Mucosa of descending colon (tissue), 3 donors: ENCODE measurements around the gene NIPAL1. TPM values are rescaled to one million over a fixed set of nuclear protein-coding genes. Genes with fewer than 3 reads are reported as not detected.

Experiments
- ATAC-seq: fragments of 200-7000 bp; cut with Tn5 transposase; one replicate; pipeline ENCODE4 v1.9.1; 2020; ENCODE audit warnings: mild to moderate bottlenecking, moderate library complexity
- DNase-seq, 3 donors: peaks; one replicate each; pipeline ENCODE4 v3.0.0-alpha.2; 2020
- H3K36me3 ChIP-seq: fragments of 200-600 bp; one replicate; pipeline ENCODE4 v1.8.0; 2021; ENCODE audit warnings: low read depth, mild to moderate bottlenecking
- H3K4me1 ChIP-seq: fragments of 200-600 bp; one replicate; pipeline ENCODE4 v1.8.0; 2021; ENCODE audit warnings: low read depth, mild to moderate bottlenecking
- H3K4me3 ChIP-seq: fragments of 200-600 bp; one replicate; pipeline ENCODE4 v1.8.0; 2021; ENCODE audit warnings: mild to moderate bottlenecking
- H3K9me3 ChIP-seq: fragments of 200-600 bp; one replicate; pipeline ENCODE4 v1.8.0; 2021; ENCODE audit warnings: mild to moderate bottlenecking
- intact Hi-C, 2 donors: fragments of 100-400 bp; cut with DNase I in 1 of 2; cut with micrococcal nuclease in 1 of 2; formaldehyde crosslinking; loops; one replicate each; pipeline versions ENCODE4 v1.11.0 to v1.11.1; 2022; cut with DNase I, micrococcal nuclease
- total RNA-seq, 3 donors: library from RNA; stranded (reverse); fragmentation: NEBNext Ultra II Directional in 2 of 3; extraction: Animal tissue kit (Norgen Biotek cat#: 25700) in 2 of 3; gene quantifications; one replicate each; pipeline versions ENCODE4 v1.2.1 to v1.2.4, GENCODE V29; 2021 to 2023
- TF ChIP-seq, protein P1 (sequence below): fragments of 200-600 bp; IDR thresholded peaks from one replicate; pipeline ENCODE4 v1.8.0; 2022; ENCODE audit warnings: antibody characterized with exemption, mild to moderate bottlenecking
- donor health status: DM: no; HTN: no; CAD: no; lungs with moderate emphysema.
- donor health status: DM: no; HTN: no; CAD: no.
- donor health status: DM: no; HTN: yes; CAD: no.

The NIPAL1 gene
- total RNA-seq, 3 donors from 2014 or later = 24.1 to 67.7 (median 51.0) TPM

DNA sequence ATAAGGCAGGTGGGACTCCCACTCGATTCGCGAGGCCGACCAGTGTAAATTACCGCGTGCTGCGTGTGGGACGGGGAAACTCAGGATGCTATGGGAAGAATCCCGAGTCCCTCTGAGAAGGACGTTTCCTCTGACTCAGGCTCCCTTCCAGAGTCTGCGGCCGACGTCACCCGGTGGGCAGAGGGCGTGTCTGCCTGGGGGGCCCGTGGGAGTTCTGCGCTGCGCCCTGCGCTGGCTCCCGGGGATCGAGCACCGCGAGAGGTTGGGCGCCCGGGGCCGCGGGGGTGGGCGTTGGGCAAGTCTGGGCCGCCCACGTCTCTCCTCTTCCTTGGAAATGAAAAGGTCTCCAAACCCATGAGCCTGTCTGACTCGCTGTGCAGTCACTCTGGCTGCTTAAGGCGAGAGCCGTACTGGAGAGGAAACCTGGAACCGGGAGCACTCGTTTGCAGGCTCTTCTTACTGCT lies 568 bp downstream of the NIPAL1 start:
- no peaks in the 10 kb centered on the region for H3K36me3 ChIP-seq
- DNase-seq (peak; percentile 68 to 78 (median 69)), ATAC-seq (peak; percentile 52)
- intact Hi-C loops = no loop called here
- TF ChIP-seq, protein P1, sequence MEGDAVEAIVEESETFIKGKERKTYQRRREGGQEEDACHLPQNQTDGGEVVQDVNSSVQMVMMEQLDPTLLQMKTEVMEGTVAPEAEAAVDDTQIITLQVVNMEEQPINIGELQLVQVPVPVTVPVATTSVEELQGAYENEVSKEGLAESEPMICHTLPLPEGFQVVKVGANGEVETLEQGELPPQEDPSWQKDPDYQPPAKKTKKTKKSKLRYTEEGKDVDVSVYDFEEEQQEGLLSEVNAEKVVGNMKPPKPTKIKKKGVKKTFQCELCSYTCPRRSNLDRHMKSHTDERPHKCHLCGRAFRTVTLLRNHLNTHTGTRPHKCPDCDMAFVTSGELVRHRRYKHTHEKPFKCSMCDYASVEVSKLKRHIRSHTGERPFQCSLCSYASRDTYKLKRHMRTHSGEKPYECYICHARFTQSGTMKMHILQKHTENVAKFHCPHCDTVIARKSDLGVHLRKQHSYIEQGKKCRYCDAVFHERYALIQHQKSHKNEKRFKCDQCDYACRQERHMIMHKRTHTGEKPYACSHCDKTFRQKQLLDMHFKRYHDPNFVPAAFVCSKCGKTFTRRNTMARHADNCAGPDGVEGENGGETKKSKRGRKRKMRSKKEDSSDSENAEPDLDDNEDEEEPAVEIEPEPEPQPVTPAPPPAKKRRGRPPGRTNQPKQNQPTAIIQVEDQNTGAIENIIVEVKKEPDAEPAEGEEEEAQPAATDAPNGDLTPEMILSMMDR = no peak
- peak overlapping the region; percentile 35 for H3K4me3 ChIP-seq
- no peaks in the 10 kb centered on the region for H3K9me3 ChIP-seq
- H3K4me1 ChIP-seq = peaks cover 28% of the 10 kb centered on the region

DNA sequence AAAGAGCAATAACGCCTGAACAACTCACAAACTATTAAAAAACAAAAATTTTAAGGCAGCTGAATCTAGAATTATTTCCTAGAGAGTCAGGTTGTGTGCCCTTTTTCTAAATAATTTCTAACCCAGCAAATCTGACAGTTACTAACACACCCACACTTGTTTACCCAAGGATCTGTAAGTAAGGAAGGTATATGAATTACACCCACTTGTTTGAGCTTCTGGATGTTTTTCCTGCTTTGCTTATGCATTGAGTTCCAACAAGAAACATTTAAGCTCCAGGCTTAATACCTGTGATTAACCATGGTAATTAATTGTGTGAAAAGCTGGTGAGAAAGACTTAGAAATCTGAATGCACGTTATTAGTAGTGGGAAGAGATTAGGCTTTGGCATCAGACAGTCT lies 1.5 kb downstream of the NIPAL1 start:
- H3K4me1 ChIP-seq = peaks cover 34% of the 10 kb centered on the region
- no peak overlapping the region for H3K4me3 ChIP-seq
- no peaks in the 10 kb centered on the region for H3K36me3 ChIP-seq
- peak; percentile 9 for ATAC-seq
- H3K9me3 ChIP-seq = no peaks in the 10 kb centered on the region
- TF ChIP-seq, protein P1 = no peak
- no peak for DNase-seq
- intact Hi-C loops = no loop called here

DNA sequence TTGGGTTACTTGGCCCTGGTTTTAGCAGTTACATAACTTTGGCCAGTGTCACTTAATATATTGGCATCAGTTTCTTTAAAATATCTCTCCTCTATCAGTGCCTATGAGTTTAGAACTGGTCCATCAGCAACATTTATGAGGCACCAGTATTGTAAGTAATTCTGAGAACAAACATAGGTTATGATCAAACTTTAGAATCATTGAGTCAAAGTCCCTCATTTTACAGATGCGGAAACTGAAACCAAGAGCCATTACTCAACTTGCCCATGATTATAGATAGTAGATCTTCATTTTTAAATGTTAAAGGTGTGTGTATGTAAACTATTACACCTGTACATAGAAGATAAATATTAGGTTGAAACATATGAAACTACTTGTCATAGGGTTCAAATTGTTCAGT lies 4.5 kb downstream of the NIPAL1 start:
- ATAC-seq (no peak), DNase-seq (no peak)
- TF ChIP-seq, protein P1 = no peak
- intact Hi-C loops = no loop called here
- Histone ChIP-seq H3K4me3 (no peak overlapping the region), H3K36me3 (no peaks in the 10 kb centered on the region), H3K9me3 (no peaks in the 10 kb centered on the region), H3K4me1 (peaks cover 37% of the 10 kb centered on the region)

DNA sequence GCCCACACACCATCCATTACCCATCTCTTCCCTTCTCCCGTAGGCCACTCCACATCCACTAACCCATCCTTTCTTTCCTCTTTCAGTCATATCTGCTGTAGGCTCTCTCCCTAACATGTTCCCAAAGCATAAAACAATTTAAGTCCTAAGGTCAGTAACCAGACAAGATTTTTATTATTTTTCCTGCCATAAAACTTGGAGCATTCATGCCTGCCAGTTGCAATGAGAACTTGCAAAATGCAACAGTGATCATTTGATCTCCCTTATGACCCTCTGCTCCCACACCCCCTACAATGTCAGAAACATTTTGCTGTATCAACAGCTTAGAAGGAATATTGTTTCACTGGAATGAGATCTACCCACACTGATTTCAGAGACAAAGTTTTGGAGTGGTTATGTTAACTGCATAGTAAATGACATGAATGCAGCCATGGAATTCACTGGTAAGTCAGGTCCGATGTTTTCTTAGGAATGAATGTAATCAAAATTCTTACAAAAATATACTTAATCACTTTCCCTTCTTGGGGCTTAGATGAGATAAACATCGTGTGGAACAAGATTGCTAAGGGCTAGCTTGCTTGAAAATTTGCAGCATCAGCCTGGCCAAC lies 5.7 kb downstream of the NIPAL1 start:
- TF ChIP-seq, protein P1 = no peak
- ATAC-seq = peak; percentile 83
- no peak overlapping the region for H3K4me3 ChIP-seq
- intact Hi-C loops = no loop called here
- DNase-seq = no peak
- no peaks in the 10 kb centered on the region for H3K36me3 ChIP-seq
- no peaks in the 10 kb centered on the region for H3K9me3 ChIP-seq
- peaks cover 37% of the 10 kb centered on the region for H3K4me1 ChIP-seq

DNA sequence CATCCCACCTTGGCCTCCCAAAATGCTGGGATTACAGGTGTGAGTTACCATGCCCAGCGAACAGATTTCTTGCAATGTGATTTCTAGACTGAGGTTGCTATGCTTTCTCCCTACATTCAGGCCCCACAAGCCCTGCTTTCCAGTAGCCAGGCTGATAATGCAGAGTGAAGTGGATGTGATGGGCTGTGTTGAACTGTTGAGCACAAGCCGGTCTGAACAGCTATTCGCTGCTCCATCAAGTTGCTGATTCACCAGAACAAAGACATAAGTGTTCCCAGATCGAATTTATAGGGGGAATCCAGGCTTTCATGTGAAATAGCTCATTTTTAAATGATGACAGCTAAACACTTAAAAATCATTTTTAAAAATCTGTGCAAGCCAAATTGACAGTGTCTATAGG lies 8.0 kb downstream of the NIPAL1 start:
- Histone ChIP-seq H3K36me3 (no peaks in the 10 kb centered on the region), H3K4me1 (peaks cover 25% of the 10 kb centered on the region), H3K4me3 (no peak overlapping the region), H3K9me3 (no peaks in the 10 kb centered on the region)
- DNase-seq = no peak
- TF ChIP-seq, protein P1 = no peak
- intact Hi-C loops = no loop called here
- no peak for ATAC-seq
